ENCODE measurements around the gene NAT9. TPM values are rescaled to one million over a fixed set of nuclear protein-coding genes. Genes with fewer than 3 reads are reported as not detected.

Gene NAT9
- total RNA-seq, 1 experiment from 2014 or later: 64.8 TPM

DNA sequence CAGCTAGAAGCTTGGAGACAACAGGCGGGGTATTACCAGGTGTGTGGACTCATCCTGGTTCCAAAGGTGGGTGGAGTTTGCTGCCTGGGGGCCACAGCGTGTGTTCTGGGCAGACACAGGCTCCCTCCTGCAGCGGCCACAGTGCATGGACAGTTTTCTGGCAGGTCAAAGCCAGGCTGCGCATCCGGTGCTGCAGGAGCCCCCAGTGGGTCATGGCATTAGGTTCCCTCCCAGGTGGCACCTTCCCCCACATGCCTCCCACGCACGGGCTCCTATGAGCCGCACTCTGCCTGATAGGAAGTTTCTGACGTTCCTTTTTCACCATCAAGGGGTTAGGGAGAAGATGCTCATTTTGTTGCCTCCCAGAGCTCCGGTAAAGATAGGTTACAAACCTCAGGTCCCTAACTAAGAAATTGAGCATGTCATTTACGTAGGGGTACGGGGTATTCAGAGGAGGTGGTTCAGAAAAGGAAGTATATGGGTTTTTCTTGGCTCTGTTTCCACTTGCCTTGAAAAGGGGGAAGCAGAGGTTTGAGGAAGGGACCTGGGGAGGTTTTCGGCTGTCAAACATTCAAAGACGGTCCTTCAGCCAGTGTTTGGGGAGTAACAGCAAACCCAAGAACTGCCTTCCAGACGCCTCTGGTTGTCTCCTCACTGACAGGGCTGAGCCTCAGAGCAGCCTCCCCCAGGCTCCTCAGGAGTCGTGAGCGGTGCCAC, 32.7 kb upstream of the NAT9 start:
- intact Hi-C loops (cut with micrococcal nuclease): no loop called here
- Mint-ChIP-seq H3K27me3 (ENCODE audit: insufficient read depth, unreplicated experiment) (no peaks in the 10 kb centered on the region), H3K4me3 (ENCODE audit: unreplicated experiment) (no peak overlapping the region), H3K27ac (ENCODE audit: low read depth, unreplicated experiment) (no peak overlapping the region), H3K4me1 (ENCODE audit: insufficient read depth, unreplicated experiment) (no peaks in the 10 kb centered on the region), H3K9me3 (ENCODE audit: unreplicated experiment) (no peaks in the 10 kb centered on the region), H3K36me3 (ENCODE audit: insufficient read depth, unreplicated experiment) (peaks cover 4% of the 10 kb centered on the region)
- ChIA-PET POLR2A (no interaction called here), CTCF (interaction anchor here (0.6 kb wide), 1 partner anchor 559 kb away, joined by 4 read pairs; no protein-coding TSS in a partner anchor)
- BruUV-seq (replicated peaks): no TSS peak
- TF ChIP-seq, protein P1, sequence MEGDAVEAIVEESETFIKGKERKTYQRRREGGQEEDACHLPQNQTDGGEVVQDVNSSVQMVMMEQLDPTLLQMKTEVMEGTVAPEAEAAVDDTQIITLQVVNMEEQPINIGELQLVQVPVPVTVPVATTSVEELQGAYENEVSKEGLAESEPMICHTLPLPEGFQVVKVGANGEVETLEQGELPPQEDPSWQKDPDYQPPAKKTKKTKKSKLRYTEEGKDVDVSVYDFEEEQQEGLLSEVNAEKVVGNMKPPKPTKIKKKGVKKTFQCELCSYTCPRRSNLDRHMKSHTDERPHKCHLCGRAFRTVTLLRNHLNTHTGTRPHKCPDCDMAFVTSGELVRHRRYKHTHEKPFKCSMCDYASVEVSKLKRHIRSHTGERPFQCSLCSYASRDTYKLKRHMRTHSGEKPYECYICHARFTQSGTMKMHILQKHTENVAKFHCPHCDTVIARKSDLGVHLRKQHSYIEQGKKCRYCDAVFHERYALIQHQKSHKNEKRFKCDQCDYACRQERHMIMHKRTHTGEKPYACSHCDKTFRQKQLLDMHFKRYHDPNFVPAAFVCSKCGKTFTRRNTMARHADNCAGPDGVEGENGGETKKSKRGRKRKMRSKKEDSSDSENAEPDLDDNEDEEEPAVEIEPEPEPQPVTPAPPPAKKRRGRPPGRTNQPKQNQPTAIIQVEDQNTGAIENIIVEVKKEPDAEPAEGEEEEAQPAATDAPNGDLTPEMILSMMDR (IDR thresholded peaks at IDR 0.05; ENCODE audit: unreplicated experiment): no peak
- no peak for DNase-seq (ENCODE audit: unreplicated experiment)

DNA sequence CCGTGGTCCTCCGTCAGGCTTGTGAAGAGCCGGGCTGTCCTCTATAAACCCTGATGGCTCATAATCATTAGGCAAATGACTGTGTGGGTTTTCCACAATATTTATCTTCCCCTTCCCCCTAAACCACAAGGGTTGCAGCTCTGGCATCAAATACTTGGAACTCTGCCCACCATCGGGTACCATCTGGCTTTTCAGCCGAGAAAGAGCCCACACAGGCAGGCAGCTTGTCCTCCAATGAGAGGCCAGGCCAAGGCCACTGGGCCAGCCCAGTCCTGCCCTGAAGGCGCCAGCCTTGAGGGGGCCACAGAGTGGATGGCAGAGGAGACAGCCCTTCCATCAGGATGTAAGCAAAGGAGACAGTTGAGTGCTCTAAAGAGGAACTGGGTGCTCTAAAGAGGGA, 31.8 kb upstream of the NAT9 start:
- BruUV-seq (replicated peaks): no TSS peak
- Mint-ChIP-seq H3K27ac (ENCODE audit: low read depth, unreplicated experiment) (no peak overlapping the region), H3K9me3 (ENCODE audit: unreplicated experiment) (no peaks in the 10 kb centered on the region), H3K27me3 (ENCODE audit: insufficient read depth, unreplicated experiment) (no peaks in the 10 kb centered on the region), H3K4me1 (ENCODE audit: insufficient read depth, unreplicated experiment) (no peaks in the 10 kb centered on the region), H3K36me3 (ENCODE audit: insufficient read depth, unreplicated experiment) (peaks cover 4% of the 10 kb centered on the region), H3K4me3 (ENCODE audit: unreplicated experiment) (no peak overlapping the region)
- TF ChIP-seq, protein P1 (IDR thresholded peaks at IDR 0.05; ENCODE audit: unreplicated experiment): no peak
- DNase-seq (ENCODE audit: unreplicated experiment): no peak
- ChIA-PET CTCF (interaction anchor here (0.6 to 1.2 kb wide), 3 partner anchors 17 to 558 kb away, joined by 3 to 5 read pairs (median 4); no protein-coding TSS in a partner anchor), POLR2A (no interaction called here)
- intact Hi-C loops (cut with micrococcal nuclease): no loop called here

DNA sequence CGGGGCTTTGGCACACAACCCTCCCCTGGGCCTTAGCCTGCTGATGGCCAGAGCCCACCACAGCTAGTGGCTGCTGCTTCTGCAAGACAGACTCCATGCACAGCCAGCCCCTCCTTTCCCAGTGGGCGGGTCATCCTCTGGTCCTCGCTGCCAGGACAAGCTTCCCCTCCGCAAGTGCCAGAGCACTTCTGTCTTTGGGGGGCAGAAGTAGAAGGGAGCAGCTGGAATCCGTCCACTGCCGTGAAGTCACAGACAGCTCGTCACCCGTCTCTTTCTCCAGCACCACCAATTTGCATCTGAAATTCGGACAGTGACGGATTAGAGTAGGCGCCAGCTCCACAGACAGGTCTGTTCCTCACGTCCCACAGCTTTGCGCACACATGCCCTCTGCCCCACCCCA, 31.3 kb upstream of the NAT9 start:
- CTCF ChIA-PET: interaction anchor here (1.1 to 1.2 kb wide), 2 partner anchors 17 to 57 kb away, joined by 3 to 5 read pairs; no protein-coding TSS in a partner anchor
- H3K4me1 Mint-ChIP-seq (ENCODE audit: insufficient read depth, unreplicated experiment): no peaks in the 10 kb centered on the region
- H3K4me3 Mint-ChIP-seq (ENCODE audit: unreplicated experiment): no peak overlapping the region
- POLR2A ChIA-PET: no interaction called here
- H3K9me3 Mint-ChIP-seq (ENCODE audit: unreplicated experiment): no peaks in the 10 kb centered on the region
- TF ChIP-seq, protein P1 (IDR thresholded peaks at IDR 0.05; ENCODE audit: unreplicated experiment): no peak
- no TSS peak for BruUV-seq (replicated peaks)
- DNase-seq (ENCODE audit: unreplicated experiment): no peak
- intact Hi-C loops (cut with micrococcal nuclease): no loop called here
- peaks cover 4% of the 10 kb centered on the region for H3K36me3 Mint-ChIP-seq (ENCODE audit: insufficient read depth, unreplicated experiment)
- H3K27me3 Mint-ChIP-seq (ENCODE audit: insufficient read depth, unreplicated experiment): no peaks in the 10 kb centered on the region
- H3K27ac Mint-ChIP-seq (ENCODE audit: low read depth, unreplicated experiment): no peak overlapping the region

DNA sequence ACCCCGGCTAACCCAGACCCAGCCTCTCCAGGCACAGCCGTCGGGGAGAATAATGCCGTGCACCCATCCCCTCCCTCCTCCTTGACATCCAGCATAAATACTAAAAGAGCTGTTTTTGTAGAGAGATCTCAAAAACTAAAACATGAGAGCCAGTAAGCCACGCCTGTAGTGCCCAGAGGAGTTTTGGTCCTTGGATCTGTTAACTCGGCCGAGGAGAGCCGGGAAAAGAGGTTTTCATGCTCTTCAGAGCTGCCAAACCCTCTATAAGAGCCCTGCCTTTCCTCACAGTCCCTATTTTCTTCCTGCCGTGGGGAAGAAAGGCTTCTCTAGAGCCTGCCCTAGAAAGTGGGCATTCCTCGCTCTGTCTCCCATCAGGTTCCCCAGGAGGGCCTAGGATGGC, 30.2 kb upstream of the NAT9 start:
- H3K27ac Mint-ChIP-seq (ENCODE audit: low read depth, unreplicated experiment): no peak overlapping the region
- H3K36me3 Mint-ChIP-seq (ENCODE audit: insufficient read depth, unreplicated experiment): peaks cover 4% of the 10 kb centered on the region
- POLR2A ChIA-PET: interaction anchor here (1.3 kb wide), 1 partner anchor 67 kb away, joined by 3 read pairs; the partner anchor contains the start of gene FDXR
- no peaks in the 10 kb centered on the region for H3K27me3 Mint-ChIP-seq (ENCODE audit: insufficient read depth, unreplicated experiment)
- no peaks in the 10 kb centered on the region for H3K4me1 Mint-ChIP-seq (ENCODE audit: insufficient read depth, unreplicated experiment)
- DNase-seq (ENCODE audit: unreplicated experiment): no peak
- H3K9me3 Mint-ChIP-seq (ENCODE audit: unreplicated experiment): no peaks in the 10 kb centered on the region
- CTCF ChIA-PET: interaction anchor here (0.5 kb wide), 1 partner anchor 98 kb away, joined by 3 read pairs; no protein-coding TSS in a partner anchor
- BruUV-seq (replicated peaks): no TSS peak
- intact Hi-C loops (cut with micrococcal nuclease): no loop called here
- TF ChIP-seq, protein P1 (IDR thresholded peaks at IDR 0.05; ENCODE audit: unreplicated experiment): no peak
- H3K4me3 Mint-ChIP-seq (ENCODE audit: unreplicated experiment): no peak overlapping the region
